Osteocyte (in vitro differentiated cells): Measurements from ENCODE around the gene FASTK. TPM values are rescaled to one million over a fixed set of nuclear protein-coding genes. Genes with fewer than 3 reads are reported as not detected.
"Not testable (repeated sequence)": the region's sequence is repeated elsewhere in the genome, so short reads cannot be mapped to it uniquely, and the experiment has no call there.

ENCODE experiments used
- DNase-seq: peaks from one replicate; pipeline ENCODE4 v3.0.0; 2021; ENCODE audit warnings: mixed read lengths; ENCODE audit not compliant: unreplicated experiment; ENCODE audit errors: extremely low spot score
- H3K27ac Mint-ChIP-seq: one replicate; pipeline ENCODE4 v1.8.0; 2021; ENCODE audit warnings: mild to moderate bottlenecking, mixed read lengths; ENCODE audit not compliant: unreplicated experiment
- H3K27me3 Mint-ChIP-seq: one replicate; pipeline ENCODE4 v1.8.0; 2021; ENCODE audit warnings: mixed read lengths; ENCODE audit not compliant: unreplicated experiment
- H3K36me3 Mint-ChIP-seq: one replicate; pipeline ENCODE4 v1.8.0; 2021; ENCODE audit warnings: mixed read lengths; ENCODE audit not compliant: unreplicated experiment
- H3K4me1 Mint-ChIP-seq: one replicate; pipeline ENCODE4 v1.8.0; 2021; ENCODE audit warnings: mixed read lengths; ENCODE audit not compliant: unreplicated experiment
- H3K4me3 Mint-ChIP-seq: one replicate; pipeline ENCODE4 v1.8.0; 2021; ENCODE audit warnings: mild to moderate bottlenecking, moderate library complexity, mixed read lengths; ENCODE audit not compliant: unreplicated experiment
- H3K9me3 Mint-ChIP-seq: one replicate; pipeline ENCODE4 v1.8.0; 2021; ENCODE audit warnings: mixed read lengths; ENCODE audit not compliant: unreplicated experiment
- total RNA-seq: library from RNA; stranded (reverse); gene quantifications from 2 replicates; pipeline ENCODE4 v1.2.1, GENCODE V29; 2021
- TF ChIP-seq, protein P1 (sequence below): fragments of 200-600 bp; sonication (generic); IDR thresholded peaks from 2 replicates; pipeline ENCODE4 v1.5.0; 2021; ENCODE audit warnings: antibody characterized with exemption, mild to moderate bottlenecking, moderate library complexity

The FASTK gene
- total RNA-seq, 1 donor from 2014 or later: 104 TPM

- no peaks in the 10 kb centered on the region for H3K36me3 Mint-ChIP-seq
- TF ChIP-seq, protein P1, sequence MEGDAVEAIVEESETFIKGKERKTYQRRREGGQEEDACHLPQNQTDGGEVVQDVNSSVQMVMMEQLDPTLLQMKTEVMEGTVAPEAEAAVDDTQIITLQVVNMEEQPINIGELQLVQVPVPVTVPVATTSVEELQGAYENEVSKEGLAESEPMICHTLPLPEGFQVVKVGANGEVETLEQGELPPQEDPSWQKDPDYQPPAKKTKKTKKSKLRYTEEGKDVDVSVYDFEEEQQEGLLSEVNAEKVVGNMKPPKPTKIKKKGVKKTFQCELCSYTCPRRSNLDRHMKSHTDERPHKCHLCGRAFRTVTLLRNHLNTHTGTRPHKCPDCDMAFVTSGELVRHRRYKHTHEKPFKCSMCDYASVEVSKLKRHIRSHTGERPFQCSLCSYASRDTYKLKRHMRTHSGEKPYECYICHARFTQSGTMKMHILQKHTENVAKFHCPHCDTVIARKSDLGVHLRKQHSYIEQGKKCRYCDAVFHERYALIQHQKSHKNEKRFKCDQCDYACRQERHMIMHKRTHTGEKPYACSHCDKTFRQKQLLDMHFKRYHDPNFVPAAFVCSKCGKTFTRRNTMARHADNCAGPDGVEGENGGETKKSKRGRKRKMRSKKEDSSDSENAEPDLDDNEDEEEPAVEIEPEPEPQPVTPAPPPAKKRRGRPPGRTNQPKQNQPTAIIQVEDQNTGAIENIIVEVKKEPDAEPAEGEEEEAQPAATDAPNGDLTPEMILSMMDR: peak; percentile 50
- H3K27me3 Mint-ChIP-seq: no peaks in the 10 kb centered on the region
- peaks cover 20% of the 10 kb centered on the region for H3K4me1 Mint-ChIP-seq
- H3K9me3 Mint-ChIP-seq: no peaks in the 10 kb centered on the region
- peak within 1 kb of the TSS; percentile 99 for H3K27ac Mint-ChIP-seq
- peak within 1 kb of the TSS; percentile 88 for H3K4me3 Mint-ChIP-seq
- peak; percentile 99 for DNase-seq
Measured at GRCh38 chr7:151028131-151028947, 52.3 kb downstream of the FASTK start, which contains the start of gene ABCB8. Gene ABCB8 (plus strand): TSS chr7:151028450. CDS start chr7:151028516, 66 bp downstream.

DNA sequence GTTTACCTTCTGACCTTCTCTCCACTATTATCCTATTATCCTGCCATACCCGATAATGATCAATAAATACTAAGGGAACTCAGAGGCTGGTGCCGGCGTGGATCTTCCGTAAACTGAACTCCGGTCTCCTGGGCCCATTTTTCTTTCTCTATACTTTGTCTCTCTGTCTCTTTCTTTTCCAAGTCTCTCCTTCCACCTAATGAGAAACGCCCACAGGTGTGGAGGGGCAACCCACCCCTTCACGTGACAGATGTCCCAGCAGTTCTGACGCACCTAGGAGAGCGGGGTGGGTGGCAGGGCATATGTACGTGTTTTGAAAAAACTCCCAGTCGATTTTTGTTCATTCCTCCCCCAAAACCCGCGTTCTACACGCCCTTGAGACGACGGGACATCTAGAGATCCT is 52.9 kb downstream of the FASTK start:
- H3K9me3 Mint-ChIP-seq, H3K36me3 Mint-ChIP-seq, DNase-seq, H3K27me3 Mint-ChIP-seq: not testable (repeated sequence)
- Mint-ChIP-seq H3K4me3 (peak overlapping the region; percentile 88), H3K4me1 (peaks cover 20% of the 10 kb centered on the region), H3K27ac (peak overlapping the region; percentile 99)

GRCh38 chr7:151026771-151027727 is 53.6 kb downstream of the FASTK start:
- H3K27me3 Mint-ChIP-seq, H3K9me3 Mint-ChIP-seq, H3K36me3 Mint-ChIP-seq, DNase-seq: not testable (repeated sequence)
- peaks cover 20% of the 10 kb centered on the region for H3K4me1 Mint-ChIP-seq
- H3K4me3 Mint-ChIP-seq: peak overlapping the region; percentile 88
- peak overlapping the region; percentile 99 for H3K27ac Mint-ChIP-seq

Other genes starting within 250 kb of the FASTK start
- gene AOC1, start 228.3 kb downstream of the FASTK start, total RNA-seq: not detected in 2 replicates
- not detected in 2 replicates for gene KCNH2, start 102.5 kb downstream of the FASTK start, total RNA-seq
- 0.73 TPM in 1 of 2 replicates, not detected in the other for gene NOS3, start 89.8 kb downstream of the FASTK start, total RNA-seq
- 0.11 and 0.39 TPM in 2 replicates for gene ATG9B, start 56.3 kb downstream of the FASTK start, total RNA-seq
- 38.1 and 39.7 TPM in 2 replicates for gene ABCB8, start 52.4 kb downstream of the FASTK start, total RNA-seq
- 3.6 and 5.8 TPM in 2 replicates for gene ASIC3, start 32.3 kb downstream of the FASTK start, total RNA-seq
- gene CDK5, start 22.9 kb downstream of the FASTK start, total RNA-seq: 18.8 and 23.7 TPM in 2 replicates
- 289 and 297 TPM in 2 replicates for gene SLC4A2, start 21.2 kb downstream of the FASTK start, total RNA-seq
- 26.1 and 30.0 TPM in 2 replicates for gene TMUB1, start 2.7 kb upstream of the FASTK start, total RNA-seq
- gene AGAP3, start 5.7 kb upstream of the FASTK start, total RNA-seq: 131 and 135 TPM in 2 replicates
- gene GBX1, start 86.9 kb upstream of the FASTK start, total RNA-seq: not detected in 2 replicates
- gene ASB10, start 106.4 kb upstream of the FASTK start, total RNA-seq: not detected in 2 replicates
- 1.1 TPM in 1 of 2 replicates, not detected in the other for gene H2BK1, start 129.7 kb upstream of the FASTK start, total RNA-seq
- 43.9 and 47.5 TPM in 2 replicates for gene ABCF2, start 146.4 kb upstream of the FASTK start, total RNA-seq
- gene CHPF2, start 151.7 kb upstream of the FASTK start, total RNA-seq: 89.5 and 93.2 TPM in 2 replicates
- 88.7 and 96.9 TPM in 2 replicates for gene SMARCD3, start 167.9 kb upstream of the FASTK start, total RNA-seq